Activated CD8-positive, alpha-beta T cell treated with anti-CD3 and anti-CD28 coated beads for 36 hours (primary cell): ENCODE results near the gene ABLIM1. TPM values are rescaled to one million over a fixed set of nuclear protein-coding genes. Genes with fewer than 3 reads are reported as not detected.

Experiments
- ATAC-seq: fragments of 200-7000 bp; cut with Tn5 transposase; one replicate; pipeline ENCODE4 v1.10.0; 2021; ENCODE audit warnings: mild to moderate bottlenecking, moderate library complexity
- CTCF ChIA-PET: fragments of 350-600 bp; sonication (Branson Sonifier 250); formaldehyde crosslinking; loops from one replicate; lab custom pipeline; 2021; ENCODE audit warnings: antibody characterized with exemption; lab: Charles Lee
- POLR2A ChIA-PET: fragments of 350-600 bp; sonication (Branson Sonifier 250); formaldehyde crosslinking; loops from one replicate; lab custom pipeline; 2021; ENCODE audit warnings: antibody characterized with exemption; lab: Charles Lee
- DNase-seq: peaks from one replicate; pipeline ENCODE4 v3.0.0-alpha.2; 2020
- H3K27ac Mint-ChIP-seq: one replicate; pipeline ENCODE4 v1.8.0; 2021; ENCODE audit warnings: mild to moderate bottlenecking, mixed read lengths
- H3K27me3 Mint-ChIP-seq: one replicate; pipeline ENCODE4 v1.8.0; 2021; ENCODE audit warnings: mixed read lengths
- H3K36me3 Mint-ChIP-seq: one replicate; pipeline ENCODE4 v1.8.0; 2021; ENCODE audit warnings: low read depth, mixed read lengths
- H3K4me1 Mint-ChIP-seq: one replicate; pipeline ENCODE4 v1.8.0; 2021; ENCODE audit warnings: low read depth, mixed read lengths
- H3K4me3 Mint-ChIP-seq: one replicate; pipeline ENCODE4 v1.8.0; 2021; ENCODE audit warnings: mild to moderate bottlenecking, moderate library complexity, mixed read lengths
- H3K9me3 Mint-ChIP-seq: one replicate; pipeline ENCODE4 v1.8.0; 2021; ENCODE audit warnings: mixed read lengths
- CTCF ChIP-seq: fragments of 200-600 bp; IDR thresholded peaks from one replicate; pipeline ENCODE4 v1.8.0; 2022; ENCODE audit warnings: antibody characterized with exemption, mild to moderate bottlenecking
- intact Hi-C: fragments of 100-400 bp; cut with micrococcal nuclease; formaldehyde crosslinking; loops from one replicate; pipeline ENCODE4 v1.10.0; 2022
- total RNA-seq, 2 experiments: library from RNA; stranded (reverse); gene quantifications; one replicate each; pipeline ENCODE4 v1.2.3, GENCODE V29; 2021

The ABLIM1 gene
- total RNA-seq, 2 experiments from 2014 or later = 148 to 155 TPM

DNA sequence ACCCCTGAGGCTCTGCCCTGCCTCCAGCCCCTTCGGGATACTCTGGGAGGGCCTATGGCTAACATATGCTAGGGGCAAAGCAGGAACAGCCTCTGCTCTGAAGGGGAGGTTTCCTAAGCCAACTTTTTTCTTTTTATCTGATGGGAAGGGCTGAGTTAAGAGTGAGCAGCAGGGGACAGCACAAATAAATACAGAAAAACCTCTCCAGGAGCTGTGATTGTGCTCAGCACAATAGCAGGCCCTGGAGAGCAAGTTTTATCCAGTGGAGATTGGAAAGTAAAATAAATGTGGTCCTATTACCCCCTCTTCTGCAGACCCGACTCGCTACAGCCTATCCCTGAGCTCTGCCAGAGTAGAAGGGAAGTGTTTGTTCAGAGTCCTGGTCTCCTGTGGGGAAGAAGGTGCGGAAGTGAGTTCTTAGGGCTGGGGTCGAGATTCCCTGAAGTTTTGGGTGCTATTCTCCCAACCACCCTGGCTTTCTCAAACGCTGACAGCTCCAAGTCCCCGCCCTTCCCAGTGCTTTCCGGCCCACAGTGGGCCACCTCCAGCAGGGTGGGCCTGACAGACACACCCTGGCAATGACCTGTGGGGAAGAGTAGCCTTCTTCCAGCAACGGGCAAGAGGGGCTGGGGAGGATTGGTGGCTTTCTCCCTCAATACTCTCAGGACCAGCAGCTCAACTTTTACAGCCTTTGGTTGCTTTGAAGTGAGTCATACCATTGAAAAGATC is 230.8 kb downstream of the ABLIM1 start:
- Mint-ChIP-seq H3K27me3 (no peaks in the 10 kb centered on the region), H3K4me1 (peaks cover 3% of the 10 kb centered on the region), H3K27ac (no peak overlapping the region), H3K4me3 (no peak overlapping the region), H3K9me3 (no peaks in the 10 kb centered on the region), H3K36me3 (peaks cover 14% of the 10 kb centered on the region)
- no peak for ATAC-seq
- no peak for TF ChIP-seq CTCF
- POLR2A ChIA-PET = no interaction called here
- CTCF ChIA-PET = interaction anchor here (1.1 kb wide), 1 partner anchor 123 kb away, joined by 4 read pairs; no protein-coding TSS in a partner anchor
- intact Hi-C loops = loop anchor here (5.0 kb wide), 1 partner anchor 125 kb away; no protein-coding TSS in a partner anchor
- no peak for DNase-seq

DNA sequence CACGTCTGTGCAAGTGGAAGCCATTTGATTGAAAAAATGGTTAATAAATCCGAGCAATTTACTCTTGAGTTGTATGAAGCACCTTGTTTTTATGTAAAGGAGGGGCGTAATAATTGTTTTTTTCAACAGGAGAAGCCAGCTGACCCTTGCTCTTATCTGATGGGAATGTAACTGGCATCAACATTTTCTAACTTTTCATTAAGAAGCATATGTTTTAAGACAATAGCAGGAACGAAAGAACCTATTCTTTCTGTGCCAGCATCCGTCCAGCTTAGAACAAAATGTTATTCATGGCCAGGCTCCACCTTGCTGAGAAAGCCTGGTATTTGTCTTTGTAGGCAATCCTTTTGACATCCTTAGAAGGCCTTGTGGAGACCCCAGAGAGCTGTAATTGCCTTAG is 231.6 kb downstream of the ABLIM1 start:
- Mint-ChIP-seq H3K9me3 (no peaks in the 10 kb centered on the region), H3K27me3 (peaks cover under 1% of the 10 kb centered on the region), H3K36me3 (peaks cover 10% of the 10 kb centered on the region), H3K4me1 (no peaks in the 10 kb centered on the region), H3K27ac (no peak overlapping the region), H3K4me3 (no peak overlapping the region)
- POLR2A ChIA-PET = no interaction called here
- intact Hi-C loops = loop anchor here (5.0 kb wide), 1 partner anchor 124 kb away; no protein-coding TSS in a partner anchor
- ATAC-seq (no peak), DNase-seq (no peak)
- CTCF ChIA-PET = interaction anchor here (1.1 kb wide), 1 partner anchor 122 kb away, joined by 4 read pairs; no protein-coding TSS in a partner anchor
- TF ChIP-seq CTCF = no peak

DNA sequence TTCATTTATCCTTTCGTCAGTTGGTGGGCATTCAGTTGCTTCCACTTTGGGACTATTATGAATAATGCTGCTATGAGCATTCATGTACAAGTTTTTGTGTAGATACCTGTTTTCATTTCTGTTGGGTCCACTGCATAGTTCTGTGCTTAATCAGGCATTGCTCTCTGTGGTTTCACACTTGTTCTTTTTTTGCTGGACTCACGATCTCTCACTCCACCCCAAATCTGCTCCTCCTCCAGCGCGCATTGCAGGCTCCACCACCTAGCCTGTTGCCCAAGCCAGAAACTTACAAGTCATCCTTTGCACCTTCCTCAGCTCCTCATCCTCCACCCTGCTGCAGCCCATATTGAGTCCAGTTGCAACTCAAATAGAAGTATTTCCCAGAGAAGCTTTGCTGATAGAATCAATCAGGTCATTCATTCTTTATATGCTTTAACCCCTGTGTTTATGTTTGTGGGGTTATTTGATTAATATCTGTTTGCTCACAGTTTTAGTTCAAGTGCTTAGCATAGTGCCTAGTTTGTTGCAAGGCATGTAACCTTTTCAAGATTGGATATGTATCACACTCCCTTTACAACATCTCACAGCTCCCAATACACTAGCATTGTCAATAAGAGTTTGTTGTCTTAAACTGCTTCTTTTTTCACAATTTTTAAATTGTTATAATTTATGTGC is 237.1 kb downstream of the ABLIM1 start:
- ATAC-seq (no peak), DNase-seq (no peak)
- Mint-ChIP-seq H3K4me1 (no peaks in the 10 kb centered on the region), H3K27ac (no peak overlapping the region), H3K9me3 (no peaks in the 10 kb centered on the region), H3K27me3 (peaks cover 21% of the 10 kb centered on the region), H3K36me3 (no peaks in the 10 kb centered on the region), H3K4me3 (no peak overlapping the region)
- POLR2A ChIA-PET = no interaction called here
- intact Hi-C loops = no loop called here
- CTCF ChIA-PET = no interaction called here
- TF ChIP-seq CTCF = no peak

DNA sequence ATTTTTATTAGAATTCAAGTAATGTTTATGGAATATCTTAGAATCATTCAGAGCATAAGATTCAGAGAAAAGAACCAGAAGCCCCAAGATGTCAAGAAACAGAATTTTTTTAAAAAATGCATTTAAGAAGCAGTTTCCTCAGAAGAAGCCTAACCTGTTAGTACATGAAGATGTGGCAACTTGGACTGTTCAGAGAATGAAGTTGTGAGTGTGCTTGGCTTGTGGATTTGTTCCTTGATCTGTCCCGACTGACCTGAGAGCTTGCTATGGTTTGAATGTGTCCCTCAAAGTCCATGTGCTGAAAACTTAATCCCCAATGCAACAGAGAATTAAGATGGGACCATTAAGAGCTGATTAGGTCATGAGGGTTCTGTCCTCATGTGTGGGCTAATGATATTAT is 240.0 kb downstream of the ABLIM1 start:
- intact Hi-C loops = no loop called here
- ATAC-seq (no peak), DNase-seq (no peak)
- H3K4me1 Mint-ChIP-seq = no peaks in the 10 kb centered on the region
- no peaks in the 10 kb centered on the region for H3K9me3 Mint-ChIP-seq
- ChIA-PET CTCF (no interaction called here), POLR2A (no interaction called here)
- H3K27ac Mint-ChIP-seq = no peak overlapping the region
- TF ChIP-seq CTCF = no peak
- H3K4me3 Mint-ChIP-seq = no peak overlapping the region
- no peaks in the 10 kb centered on the region for H3K36me3 Mint-ChIP-seq
- H3K27me3 Mint-ChIP-seq = peaks cover 25% of the 10 kb centered on the region
